ENCODE measurements around the gene GALNT1.

The GALNT1 gene

GRCh38 chr18:35593859-35594258, 12.3 kb downstream of the GALNT1 start:
- no peak overlapping the region for H3K4me3 Mint-ChIP-seq
- peaks cover 9% of the 10 kb centered on the region for H3K36me3 Mint-ChIP-seq (ENCODE audit: low read depth)
- H3K27me3 Mint-ChIP-seq (ENCODE audit: low read depth) = no peaks in the 10 kb centered on the region
- peaks cover 1% of the 10 kb centered on the region for H3K9me3 Mint-ChIP-seq
- peaks cover 5% of the 10 kb centered on the region for H3K4me1 Mint-ChIP-seq (ENCODE audit: low read depth)
- no peak overlapping the region for H3K27ac Mint-ChIP-seq

- no peaks in the 10 kb centered on the region for H3K27me3 Mint-ChIP-seq (ENCODE audit: low read depth)
- no peaks in the 10 kb centered on the region for H3K4me1 Mint-ChIP-seq (ENCODE audit: low read depth)
- peaks cover 34% of the 10 kb centered on the region for H3K9me3 Mint-ChIP-seq
- no peak overlapping the region for H3K4me3 Mint-ChIP-seq
- H3K36me3 Mint-ChIP-seq (ENCODE audit: low read depth) = peaks cover 28% of the 10 kb centered on the region
- no peak overlapping the region for H3K27ac Mint-ChIP-seq
These were observed 16.2 kb downstream of the GALNT1 start for GRCh38 chr18:35597758-35598157.

DNA sequence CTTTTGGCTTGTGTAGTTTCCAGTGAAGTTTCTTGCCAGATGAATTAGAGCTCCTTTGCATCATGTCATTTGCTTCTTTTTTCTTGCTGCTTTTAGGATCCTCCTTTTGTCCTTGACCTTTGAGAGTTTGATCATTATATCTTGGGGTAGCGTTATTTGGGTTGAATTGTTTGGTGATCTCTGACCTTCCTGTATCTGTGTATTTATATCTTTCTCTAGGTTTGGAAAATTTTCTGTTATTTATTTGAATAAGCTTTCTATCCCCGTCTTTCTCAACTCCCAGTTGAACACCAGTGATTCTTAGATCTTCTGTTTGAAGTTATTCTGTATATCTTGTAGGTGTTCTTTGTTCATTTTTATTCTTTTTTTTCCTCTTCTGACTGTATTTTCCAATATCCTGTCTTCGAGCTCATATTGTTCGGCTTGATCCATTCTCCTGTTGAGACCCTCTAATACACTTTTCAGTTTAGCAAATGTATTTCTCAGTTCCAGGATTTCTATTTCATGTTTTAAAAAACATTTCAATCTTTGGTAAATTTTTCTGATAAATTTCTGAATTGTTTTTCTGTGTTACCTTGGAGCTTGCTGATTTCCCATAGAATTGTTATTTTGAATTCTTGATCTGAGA, 20.8 kb downstream of the GALNT1 start:
- peaks cover 13% of the 10 kb centered on the region for H3K4me1 Mint-ChIP-seq (ENCODE audit: low read depth)
- H3K4me3 Mint-ChIP-seq = no peak overlapping the region
- peaks cover 47% of the 10 kb centered on the region for H3K36me3 Mint-ChIP-seq (ENCODE audit: low read depth)
- H3K9me3 Mint-ChIP-seq = peaks cover 52% of the 10 kb centered on the region
- no peaks in the 10 kb centered on the region for H3K27me3 Mint-ChIP-seq (ENCODE audit: low read depth)
- H3K27ac Mint-ChIP-seq = no peak overlapping the region

GRCh38 chr18:35603008-35603407, 21.5 kb downstream of the GALNT1 start:
- H3K9me3 Mint-ChIP-seq = peaks cover 52% of the 10 kb centered on the region
- no peak overlapping the region for H3K27ac Mint-ChIP-seq
- no peaks in the 10 kb centered on the region for H3K27me3 Mint-ChIP-seq (ENCODE audit: low read depth)
- H3K36me3 Mint-ChIP-seq (ENCODE audit: low read depth) = peaks cover 47% of the 10 kb centered on the region
- no peak overlapping the region for H3K4me3 Mint-ChIP-seq
- peaks cover 13% of the 10 kb centered on the region for H3K4me1 Mint-ChIP-seq (ENCODE audit: low read depth)

DNA sequence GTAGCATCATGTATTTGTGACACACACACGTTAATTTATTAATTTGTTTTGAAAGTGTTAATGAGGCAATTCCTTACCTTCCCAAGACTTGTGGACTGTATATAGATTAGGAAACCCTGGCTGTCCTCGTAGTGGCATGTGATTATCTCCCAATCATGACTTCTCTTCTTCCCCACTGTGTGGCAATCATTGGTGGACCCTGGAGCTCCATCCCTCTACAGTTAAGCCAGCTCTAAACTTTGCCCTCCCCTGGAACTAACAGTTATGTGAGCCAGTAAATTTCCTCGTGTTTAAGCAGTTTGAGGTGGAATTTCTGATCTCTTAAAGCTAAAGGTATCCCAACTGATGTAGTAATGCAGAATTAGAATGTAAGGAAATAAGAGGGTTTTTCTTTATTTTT, 22.0 kb downstream of the GALNT1 start:
- H3K27ac Mint-ChIP-seq = no peak overlapping the region
- H3K27me3 Mint-ChIP-seq (ENCODE audit: low read depth) = no peaks in the 10 kb centered on the region
- peaks cover 13% of the 10 kb centered on the region for H3K4me1 Mint-ChIP-seq (ENCODE audit: low read depth)
- no peak overlapping the region for H3K4me3 Mint-ChIP-seq
- peaks cover 52% of the 10 kb centered on the region for H3K9me3 Mint-ChIP-seq
- peaks cover 43% of the 10 kb centered on the region for H3K36me3 Mint-ChIP-seq (ENCODE audit: low read depth)

DNA sequence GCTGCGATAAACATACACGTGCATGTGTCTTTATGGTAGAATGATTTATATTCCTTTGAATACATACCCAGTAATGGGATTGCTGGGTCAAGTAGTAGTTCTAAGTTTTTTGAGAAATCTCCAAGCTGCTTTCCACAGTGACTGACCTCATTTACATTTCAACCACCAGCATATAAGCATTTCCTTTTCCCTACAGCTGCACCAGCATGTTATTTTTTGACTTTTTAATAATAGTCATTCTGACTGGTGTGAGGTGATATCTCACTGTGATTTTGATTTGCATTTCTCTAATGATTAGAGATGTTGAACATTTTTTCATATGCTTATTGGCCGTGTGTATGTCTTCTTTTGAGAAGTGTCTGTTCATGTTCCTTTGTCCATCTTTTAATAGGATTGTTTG, 22.8 kb downstream of the GALNT1 start:
- Mint-ChIP-seq H3K27me3 (ENCODE audit: low read depth) (no peaks in the 10 kb centered on the region), H3K27ac (no peak overlapping the region), H3K36me3 (ENCODE audit: low read depth) (peaks cover 40% of the 10 kb centered on the region), H3K4me1 (ENCODE audit: low read depth) (peaks cover 13% of the 10 kb centered on the region), H3K9me3 (peaks cover 52% of the 10 kb centered on the region), H3K4me3 (no peak overlapping the region)

- Mint-ChIP-seq H3K4me3 (no peak overlapping the region), H3K4me1 (ENCODE audit: low read depth) (peaks cover 13% of the 10 kb centered on the region), H3K9me3 (peaks cover 38% of the 10 kb centered on the region), H3K27me3 (ENCODE audit: low read depth) (no peaks in the 10 kb centered on the region), H3K27ac (no peak overlapping the region), H3K36me3 (ENCODE audit: low read depth) (peaks cover 29% of the 10 kb centered on the region)
These were observed 24.3 kb downstream of the GALNT1 start for GRCh38 chr18:35605686-35606417.

DNA sequence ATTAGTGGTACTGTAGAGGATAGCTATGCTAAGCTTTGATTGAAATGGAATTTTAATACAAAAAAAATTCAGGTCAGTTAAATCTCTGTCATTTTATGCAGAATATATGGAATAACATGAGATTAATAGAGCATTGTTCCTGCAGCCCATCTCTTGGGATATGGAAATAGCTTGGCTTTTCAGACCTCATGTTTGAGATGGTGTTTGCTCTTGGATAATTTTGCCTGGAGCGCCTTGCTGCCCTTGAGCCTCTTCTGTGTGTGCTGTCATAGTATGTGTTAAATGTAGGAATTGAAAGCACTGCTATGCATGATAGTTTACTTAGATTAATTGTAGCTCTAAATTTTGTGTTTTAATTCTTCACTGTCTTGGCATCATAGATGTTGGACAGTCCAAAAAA, 27.7 kb downstream of the GALNT1 start:
- H3K27me3 Mint-ChIP-seq (ENCODE audit: low read depth) = no peaks in the 10 kb centered on the region
- H3K36me3 Mint-ChIP-seq (ENCODE audit: low read depth) = peaks cover 6% of the 10 kb centered on the region
- H3K9me3 Mint-ChIP-seq = peaks cover 5% of the 10 kb centered on the region
- peaks cover 13% of the 10 kb centered on the region for H3K4me1 Mint-ChIP-seq (ENCODE audit: low read depth)
- no peak overlapping the region for H3K4me3 Mint-ChIP-seq
- H3K27ac Mint-ChIP-seq = no peak overlapping the region

DNA sequence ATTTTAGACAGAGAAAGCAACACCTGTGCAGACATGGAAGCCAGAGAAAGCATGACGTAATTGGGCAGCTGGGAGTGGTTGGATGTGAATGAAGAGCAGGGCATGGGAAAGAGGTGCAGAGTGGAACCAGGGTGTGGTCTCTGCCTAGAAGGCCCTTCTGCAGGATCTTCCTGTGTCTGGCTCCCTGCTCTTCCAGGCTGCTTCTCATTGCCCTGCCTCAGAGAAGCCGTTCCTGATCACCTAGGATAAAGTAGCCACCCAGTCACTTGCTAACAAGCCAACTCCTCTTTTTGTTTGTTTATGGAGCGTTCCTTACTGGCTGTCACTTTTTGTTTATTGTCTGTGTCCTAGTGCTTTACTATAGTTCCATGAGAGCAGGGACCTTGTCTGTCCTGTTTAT, 28.5 kb downstream of the GALNT1 start:
- Mint-ChIP-seq H3K27me3 (ENCODE audit: low read depth) (no peaks in the 10 kb centered on the region), H3K9me3 (peaks cover 3% of the 10 kb centered on the region), H3K4me1 (ENCODE audit: low read depth) (peaks cover 11% of the 10 kb centered on the region), H3K27ac (no peak overlapping the region), H3K4me3 (no peak overlapping the region), H3K36me3 (ENCODE audit: low read depth) (peaks cover 4% of the 10 kb centered on the region)

GRCh38 chr18:35610724-35611123, 29.2 kb downstream of the GALNT1 start:
- peaks cover 12% of the 10 kb centered on the region for H3K4me1 Mint-ChIP-seq (ENCODE audit: low read depth)
- H3K36me3 Mint-ChIP-seq (ENCODE audit: low read depth) = peaks cover under 1% of the 10 kb centered on the region
- H3K27me3 Mint-ChIP-seq (ENCODE audit: low read depth) = no peaks in the 10 kb centered on the region
- H3K4me3 Mint-ChIP-seq = no peak overlapping the region
- H3K9me3 Mint-ChIP-seq = no peaks in the 10 kb centered on the region
- no peak overlapping the region for H3K27ac Mint-ChIP-seq

DNA sequence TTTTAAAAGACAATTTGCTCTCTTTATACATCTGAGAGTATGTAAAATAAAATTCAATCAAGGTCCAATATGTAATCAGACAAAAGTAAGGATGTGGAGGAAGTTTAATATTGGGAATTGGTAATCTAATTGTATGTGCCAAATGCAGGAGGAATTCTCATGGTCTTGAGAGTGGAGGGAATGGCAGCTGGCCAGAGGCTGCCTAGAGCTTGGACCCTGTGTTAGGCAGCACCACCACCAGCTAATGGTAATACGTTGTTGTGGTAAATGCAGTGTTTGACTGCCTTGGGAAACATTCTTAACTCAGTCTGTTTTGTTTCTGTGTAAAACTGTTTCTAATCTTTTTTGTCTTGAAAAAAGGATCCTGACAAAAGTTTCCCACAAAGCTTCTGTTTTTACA, 30.0 kb downstream of the GALNT1 start:
- Mint-ChIP-seq H3K27me3 (ENCODE audit: low read depth) (no peaks in the 10 kb centered on the region), H3K27ac (no peak overlapping the region), H3K4me3 (no peak overlapping the region), H3K36me3 (ENCODE audit: low read depth) (no peaks in the 10 kb centered on the region), H3K4me1 (ENCODE audit: low read depth) (peaks cover 7% of the 10 kb centered on the region), H3K9me3 (no peaks in the 10 kb centered on the region)

DNA sequence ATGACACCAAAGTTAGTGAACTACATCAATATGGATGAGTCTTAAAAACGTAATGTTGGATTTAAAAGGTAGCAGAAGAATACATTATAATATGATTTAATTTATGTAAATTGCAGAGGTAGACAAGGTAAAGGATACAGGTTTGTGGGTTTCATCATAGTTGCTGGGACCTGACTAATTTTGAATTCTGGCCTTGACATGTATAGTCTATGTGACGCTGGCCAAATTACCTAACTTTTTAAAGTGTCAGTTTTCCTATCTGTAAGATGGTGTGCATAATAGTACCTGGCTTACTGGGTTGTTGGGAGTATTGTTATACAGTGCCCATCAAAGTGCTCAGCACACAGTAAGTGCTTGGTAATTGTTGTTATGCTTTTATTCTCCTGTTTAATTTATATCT, 34.5 kb downstream of the GALNT1 start:
- H3K9me3 Mint-ChIP-seq = no peaks in the 10 kb centered on the region
- H3K4me3 Mint-ChIP-seq = no peak overlapping the region
- peaks cover 10% of the 10 kb centered on the region for H3K4me1 Mint-ChIP-seq (ENCODE audit: low read depth)
- H3K27me3 Mint-ChIP-seq (ENCODE audit: low read depth) = no peaks in the 10 kb centered on the region
- H3K27ac Mint-ChIP-seq = no peak overlapping the region
- H3K36me3 Mint-ChIP-seq (ENCODE audit: low read depth) = peaks cover 1% of the 10 kb centered on the region

- no peaks in the 10 kb centered on the region for H3K9me3 Mint-ChIP-seq
- H3K4me3 Mint-ChIP-seq = no peak overlapping the region
- peaks cover 10% of the 10 kb centered on the region for H3K4me1 Mint-ChIP-seq (ENCODE audit: low read depth)
- H3K27ac Mint-ChIP-seq = no peak overlapping the region
- H3K27me3 Mint-ChIP-seq (ENCODE audit: low read depth) = no peaks in the 10 kb centered on the region
- peaks cover 1% of the 10 kb centered on the region for H3K36me3 Mint-ChIP-seq (ENCODE audit: low read depth)
These were observed 35.3 kb downstream of the GALNT1 start for GRCh38 chr18:35616664-35617423.

GRCh38 chr18:35617865-35618264, 36.3 kb downstream of the GALNT1 start:
- H3K4me1 Mint-ChIP-seq (ENCODE audit: low read depth) = peaks cover 14% of the 10 kb centered on the region
- H3K27ac Mint-ChIP-seq = no peak overlapping the region
- no peak overlapping the region for H3K4me3 Mint-ChIP-seq
- H3K9me3 Mint-ChIP-seq = no peaks in the 10 kb centered on the region
- H3K27me3 Mint-ChIP-seq (ENCODE audit: low read depth) = no peaks in the 10 kb centered on the region
- H3K36me3 Mint-ChIP-seq (ENCODE audit: low read depth) = peaks cover 1% of the 10 kb centered on the region

DNA sequence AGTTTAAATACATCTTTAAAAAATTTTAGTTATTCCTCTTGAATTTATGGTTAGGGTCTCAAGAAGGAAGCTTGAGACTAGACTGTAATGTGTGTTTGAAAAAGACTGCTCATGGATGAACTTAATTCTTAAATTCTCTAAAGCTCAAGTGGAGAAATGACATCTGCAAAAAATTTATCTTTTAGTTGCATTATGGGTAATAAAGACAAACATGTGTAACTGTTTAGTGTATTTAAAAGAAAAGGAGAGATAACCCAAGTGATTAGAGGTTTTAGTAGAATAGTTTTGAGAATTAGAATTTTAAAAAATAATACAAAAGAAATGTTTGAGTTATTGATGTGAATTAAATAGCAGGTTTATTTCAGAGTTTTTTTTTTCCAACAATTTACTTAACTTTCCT, 36.7 kb downstream of the GALNT1 start:
- H3K4me3 Mint-ChIP-seq = no peak overlapping the region
- no peak overlapping the region for H3K27ac Mint-ChIP-seq
- peaks cover 1% of the 10 kb centered on the region for H3K36me3 Mint-ChIP-seq (ENCODE audit: low read depth)
- no peaks in the 10 kb centered on the region for H3K9me3 Mint-ChIP-seq
- peaks cover 18% of the 10 kb centered on the region for H3K4me1 Mint-ChIP-seq (ENCODE audit: low read depth)
- H3K27me3 Mint-ChIP-seq (ENCODE audit: low read depth) = no peaks in the 10 kb centered on the region
